Spleen (tissue), 7 donors: ENCODE data around the gene CASKIN2.

Experiments
- CTCF ChIP-seq, 11 experiments: fragments of 200-600 bp in 7 of 11; fragments of 450-650 bp in 4 of 11; sonication (generic) in 4 of 11; IDR thresholded peaks in 8 of 11; conservative IDR thresholded peaks in 3 of 11; 1 replicate in 7 of 11; 2 replicates in 4 of 11; pipeline versions ENCODE4 v1.4.0 to v1.8.0; 2016 to 2021; ENCODE audit warnings: antibody characterized with exemption in 11 of 11, inconsistent platforms in 4 of 11, mild to moderate bottlenecking in 1 of 11
- POLR2A ChIP-seq, 3 donors: fragments of 450-650 bp; IDR thresholded peaks; one replicate each; pipeline ENCODE4 v1.5.1; 2017; ENCODE audit warnings: antibody characterized with exemption in 3 of 3, mild to moderate bottlenecking in 1 of 3
- donor health status: DM: no; HTN: no; CAD: no; lungs with moderate emphysema.
- donor health status: DM: no; HTN: no; CAD: no.
- donor health status: DM: no; HTN: no; CAD: no.

GRCh38 chr17:75506888-75507287 is 8.4 kb downstream of the CASKIN2 start:
- TF ChIP-seq CTCF (IDR thresholded peaks at IDR 0.05 in 8 of 11, conservative IDR thresholded peaks at IDR 0.05 in 3 of 11) = no peak
- TF ChIP-seq POLR2A (IDR thresholded peaks at IDR 0.05) = no peak
